Measurements from ENCODE around the gene TTC33. TPM values are rescaled to one million over a fixed set of nuclear protein-coding genes. Genes with fewer than 3 reads are reported as not detected.

TTC33 gene
- total RNA-seq, 4 donors from 2014 or later = 8.5 to 11.8 (median 9.6) TPM

DNA sequence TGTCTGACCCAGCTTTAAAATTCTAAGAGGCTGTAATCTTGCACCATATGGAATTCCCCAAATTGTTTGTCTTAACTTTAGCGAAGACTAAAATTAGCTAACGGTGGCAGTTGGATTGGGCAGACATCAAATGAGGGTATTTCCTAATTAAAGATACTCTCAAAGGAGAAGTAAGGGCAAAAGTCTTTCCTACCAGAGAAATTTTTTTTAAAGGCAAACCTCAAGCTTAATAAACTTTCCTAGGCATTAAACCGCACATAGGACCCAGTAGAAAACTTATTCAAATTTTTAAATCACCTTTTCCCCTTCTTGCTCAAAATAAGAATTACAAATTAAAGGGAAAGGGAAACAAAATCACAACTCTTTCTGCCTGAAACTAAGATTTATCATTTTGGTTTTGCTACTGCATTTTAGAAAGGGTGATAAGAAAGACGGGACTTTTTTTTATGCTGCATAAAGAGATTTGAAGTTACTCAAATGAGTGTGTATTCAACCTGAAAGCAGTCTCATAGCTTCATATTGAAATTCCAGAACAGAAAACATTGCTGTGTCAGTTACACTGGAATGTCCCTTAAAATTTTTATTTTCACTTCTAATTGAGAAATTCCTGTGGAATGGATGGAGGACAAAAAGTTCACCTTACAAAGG lies 265.2 kb downstream of the TTC33 start:
- no peak overlapping the region for H3K27ac ChIP-seq
- H3K4me3 ChIP-seq = no peak overlapping the region
- no peaks in the 10 kb centered on the region for H3K36me3 ChIP-seq
- DNase-seq (ENCODE audit: low spot score in 2 of 2) = no peak
- H3K4me1 ChIP-seq = no peaks in the 10 kb centered on the region
- H3K9me3 ChIP-seq = no peaks in the 10 kb centered on the region
- WGBS = 54% methylated on average over 4 of the region's 4 CpGs
- TF ChIP-seq, protein P1, sequence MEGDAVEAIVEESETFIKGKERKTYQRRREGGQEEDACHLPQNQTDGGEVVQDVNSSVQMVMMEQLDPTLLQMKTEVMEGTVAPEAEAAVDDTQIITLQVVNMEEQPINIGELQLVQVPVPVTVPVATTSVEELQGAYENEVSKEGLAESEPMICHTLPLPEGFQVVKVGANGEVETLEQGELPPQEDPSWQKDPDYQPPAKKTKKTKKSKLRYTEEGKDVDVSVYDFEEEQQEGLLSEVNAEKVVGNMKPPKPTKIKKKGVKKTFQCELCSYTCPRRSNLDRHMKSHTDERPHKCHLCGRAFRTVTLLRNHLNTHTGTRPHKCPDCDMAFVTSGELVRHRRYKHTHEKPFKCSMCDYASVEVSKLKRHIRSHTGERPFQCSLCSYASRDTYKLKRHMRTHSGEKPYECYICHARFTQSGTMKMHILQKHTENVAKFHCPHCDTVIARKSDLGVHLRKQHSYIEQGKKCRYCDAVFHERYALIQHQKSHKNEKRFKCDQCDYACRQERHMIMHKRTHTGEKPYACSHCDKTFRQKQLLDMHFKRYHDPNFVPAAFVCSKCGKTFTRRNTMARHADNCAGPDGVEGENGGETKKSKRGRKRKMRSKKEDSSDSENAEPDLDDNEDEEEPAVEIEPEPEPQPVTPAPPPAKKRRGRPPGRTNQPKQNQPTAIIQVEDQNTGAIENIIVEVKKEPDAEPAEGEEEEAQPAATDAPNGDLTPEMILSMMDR (IDR thresholded peaks at IDR 0.05) = no peak
- TF ChIP-seq EP300 (IDR thresholded peaks at IDR 0.05) = no peak
- no peak for TF ChIP-seq POLR2A (IDR thresholded peaks at IDR 0.05)
- no peak for TF ChIP-seq POLR2AphosphoS5 (IDR thresholded peaks at IDR 0.05)
- H3K27me3 ChIP-seq = no peaks in the 10 kb centered on the region

DNA sequence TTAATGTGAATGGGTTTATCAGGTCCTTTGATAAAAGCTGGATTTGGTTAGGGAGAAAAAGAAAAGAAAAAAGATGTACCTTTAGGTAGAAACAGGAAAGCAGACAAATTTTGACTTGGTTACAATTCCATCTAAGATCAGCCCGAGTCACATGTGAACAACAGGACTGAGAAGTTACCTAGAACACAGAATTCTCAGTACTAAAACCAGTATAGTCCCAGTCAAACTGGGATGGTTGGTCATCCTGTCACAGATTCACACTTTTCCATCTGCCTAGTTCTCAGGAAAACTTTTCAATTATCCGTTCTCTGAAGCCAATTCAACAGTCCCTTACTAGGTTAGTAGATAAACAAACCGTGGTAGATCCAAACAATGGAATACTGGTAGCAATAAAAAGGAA lies 266.3 kb downstream of the TTC33 start:
- no peak for DNase-seq (ENCODE audit: low spot score in 2 of 2)

DNA sequence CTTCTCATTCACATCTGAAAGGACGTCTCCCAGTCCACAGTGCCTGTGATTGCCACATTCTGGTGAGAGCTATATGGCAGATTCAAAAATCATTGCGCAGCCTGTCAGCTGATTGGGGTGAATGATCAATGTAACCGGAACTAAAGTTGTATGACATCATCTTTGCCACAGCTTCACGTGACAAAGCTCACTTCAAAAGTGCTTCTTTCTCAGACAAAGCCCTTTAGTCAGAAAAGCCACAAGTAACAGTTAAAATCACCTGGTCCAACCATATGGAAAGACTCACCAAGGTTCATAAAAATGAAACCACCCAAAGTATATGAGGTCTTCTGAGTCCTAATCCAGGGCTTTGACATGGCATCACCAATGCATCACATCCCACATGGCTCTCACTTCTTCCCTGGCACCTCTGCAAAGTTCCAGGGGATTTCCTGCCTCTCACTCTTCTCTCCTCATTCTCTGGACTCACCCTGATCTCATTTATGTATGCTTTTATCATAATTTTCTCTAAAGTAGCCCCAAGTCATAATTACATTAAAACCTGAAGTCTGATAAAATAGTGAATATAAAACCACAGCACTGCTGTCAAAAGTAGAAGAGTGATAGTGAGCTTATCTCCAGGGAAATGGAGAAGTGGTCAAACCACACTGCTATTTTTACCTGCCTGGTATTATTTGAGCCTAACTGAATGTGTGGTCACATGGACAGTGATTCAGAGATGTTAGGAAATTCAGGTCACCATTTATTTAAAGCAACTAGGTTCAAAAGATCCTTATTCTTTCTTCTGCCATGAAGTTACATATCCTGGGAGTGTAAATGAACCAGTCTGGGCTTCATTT lies 269.1 kb downstream of the TTC33 start:
- Histone ChIP-seq H3K27me3 (no peaks in the 10 kb centered on the region), H3K27ac (no peak overlapping the region), H3K4me3 (no peak overlapping the region), H3K4me1 (no peaks in the 10 kb centered on the region), H3K9me3 (no peaks in the 10 kb centered on the region), H3K36me3 (no peaks in the 10 kb centered on the region)
- 85% methylated on average over 4 of the region's 4 CpGs for WGBS
- no peak for TF ChIP-seq POLR2AphosphoS5 (IDR thresholded peaks at IDR 0.05)
- no peak for DNase-seq (ENCODE audit: low spot score in 2 of 2)

More for the DNA sequence above, 266.3 kb downstream of the TTC33 start:
- Histone ChIP-seq H3K27ac (no peak overlapping the region), H3K9me3 (no peaks in the 10 kb centered on the region), H3K4me1 (no peaks in the 10 kb centered on the region), H3K36me3 (no peaks in the 10 kb centered on the region), H3K4me3 (no peak overlapping the region), H3K27me3 (no peaks in the 10 kb centered on the region)
- TF ChIP-seq POLR2AphosphoS5 (IDR thresholded peaks at IDR 0.05) = no peak
- TF ChIP-seq, protein P1 (IDR thresholded peaks at IDR 0.05) = no peak
- TF ChIP-seq EP300 (IDR thresholded peaks at IDR 0.05) = no peak
- no peak for TF ChIP-seq POLR2A (IDR thresholded peaks at IDR 0.05)
- 91% methylated on average over 3 of the region's 3 CpGs for WGBS

DNA sequence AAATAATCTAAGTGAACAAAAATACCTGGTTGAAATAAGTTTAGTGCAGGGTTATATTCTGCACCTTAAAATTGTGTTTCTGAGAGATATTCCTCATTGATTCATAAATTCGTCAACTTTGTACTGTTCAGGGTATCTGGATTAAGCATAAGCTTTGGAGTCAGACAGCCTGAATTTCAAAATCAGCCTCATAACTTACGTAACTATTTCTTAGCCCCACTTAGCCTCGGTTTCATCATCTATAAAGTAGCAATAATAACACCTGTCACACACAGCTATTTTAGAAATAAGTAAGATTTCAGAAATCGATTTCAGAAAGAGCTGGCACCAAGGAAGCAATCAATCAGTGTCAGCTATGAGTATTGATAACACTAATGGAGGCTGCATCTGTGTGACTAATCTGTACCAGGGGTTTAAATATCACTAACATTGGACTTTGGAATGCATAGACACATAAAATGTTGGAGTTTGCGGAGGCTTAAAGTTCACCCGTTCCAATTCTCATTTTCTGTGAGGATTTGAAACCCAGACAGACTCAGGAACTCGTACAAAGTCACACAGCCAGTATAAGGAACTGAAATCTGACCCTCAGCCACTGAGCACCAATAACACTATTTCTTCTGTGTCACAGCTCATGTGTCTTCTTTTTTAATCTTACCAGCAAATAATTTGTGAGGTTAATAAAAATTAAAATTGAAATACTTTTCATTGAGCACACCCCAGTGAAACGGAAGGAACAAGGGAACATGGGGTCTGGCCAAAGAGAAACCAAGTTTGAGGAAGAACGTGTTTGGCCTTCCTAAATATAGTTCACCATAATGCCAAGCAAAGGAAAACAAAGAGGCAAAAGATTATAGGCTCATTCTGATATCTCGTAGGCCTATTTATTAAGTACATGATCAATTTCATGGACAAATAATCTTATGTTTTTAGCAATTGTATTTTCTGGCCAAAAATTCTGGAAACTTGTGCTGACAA lies 270.5 kb downstream of the TTC33 start:
- Histone ChIP-seq H3K27ac (no peak overlapping the region), H3K36me3 (no peaks in the 10 kb centered on the region), H3K27me3 (no peaks in the 10 kb centered on the region), H3K4me3 (no peak overlapping the region), H3K9me3 (no peaks in the 10 kb centered on the region), H3K4me1 (no peaks in the 10 kb centered on the region)
- no peak for TF ChIP-seq POLR2AphosphoS5 (IDR thresholded peaks at IDR 0.05)
- no peak for TF ChIP-seq POLR2A (IDR thresholded peaks at IDR 0.05)
- no peak for TF ChIP-seq EP300 (IDR thresholded peaks at IDR 0.05)
- TF ChIP-seq, protein P1 (IDR thresholded peaks at IDR 0.05) = no peak
- DNase-seq (ENCODE audit: low spot score in 2 of 2) = no peak
- 81% methylated on average over 10 of the region's 10 CpGs for WGBS

DNA sequence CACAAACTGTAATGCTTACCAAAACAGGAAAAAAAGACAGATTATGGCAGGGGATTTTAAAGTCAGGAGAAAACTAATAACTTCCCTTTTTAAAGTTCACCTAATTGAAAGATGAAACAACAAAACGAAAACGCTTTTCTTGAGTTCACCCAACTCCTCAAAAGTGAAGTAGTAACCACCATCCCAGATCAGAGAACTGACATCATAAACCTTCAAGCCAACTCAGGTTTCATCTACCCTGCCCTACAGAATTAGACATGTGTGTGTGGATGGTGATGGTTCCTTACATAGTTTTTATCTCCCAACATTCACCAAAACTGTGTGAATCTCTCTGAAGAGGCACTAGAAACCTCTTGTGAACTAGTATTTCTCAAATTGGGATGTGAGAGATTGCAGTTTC lies 271.3 kb downstream of the TTC33 start:
- Histone ChIP-seq H3K9me3 (no peaks in the 10 kb centered on the region), H3K4me1 (no peaks in the 10 kb centered on the region), H3K27ac (no peak overlapping the region), H3K36me3 (no peaks in the 10 kb centered on the region), H3K4me3 (no peak overlapping the region), H3K27me3 (no peaks in the 10 kb centered on the region)
- TF ChIP-seq POLR2AphosphoS5 (IDR thresholded peaks at IDR 0.05) (no peak), EP300 (IDR thresholded peaks at IDR 0.05) (no peak), POLR2A (IDR thresholded peaks at IDR 0.05) (no peak)
- TF ChIP-seq, protein P1 (IDR thresholded peaks at IDR 0.05) = no peak
- WGBS = 79% methylated on average over 2 of the region's 2 CpGs
- no peak for DNase-seq (ENCODE audit: low spot score in 2 of 2)

Data from suprapubic skin (tissue), 4 donors.